ENCODE results near the gene PIP5K1A.

PIP5K1A gene, protein sequence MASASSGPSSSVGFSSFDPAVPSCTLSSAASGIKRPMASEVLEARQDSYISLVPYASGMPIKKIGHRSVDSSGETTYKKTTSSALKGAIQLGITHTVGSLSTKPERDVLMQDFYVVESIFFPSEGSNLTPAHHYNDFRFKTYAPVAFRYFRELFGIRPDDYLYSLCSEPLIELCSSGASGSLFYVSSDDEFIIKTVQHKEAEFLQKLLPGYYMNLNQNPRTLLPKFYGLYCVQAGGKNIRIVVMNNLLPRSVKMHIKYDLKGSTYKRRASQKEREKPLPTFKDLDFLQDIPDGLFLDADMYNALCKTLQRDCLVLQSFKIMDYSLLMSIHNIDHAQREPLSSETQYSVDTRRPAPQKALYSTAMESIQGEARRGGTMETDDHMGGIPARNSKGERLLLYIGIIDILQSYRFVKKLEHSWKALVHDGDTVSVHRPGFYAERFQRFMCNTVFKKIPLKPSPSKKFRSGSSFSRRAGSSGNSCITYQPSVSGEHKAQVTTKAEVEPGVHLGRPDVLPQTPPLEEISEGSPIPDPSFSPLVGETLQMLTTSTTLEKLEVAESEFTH

GRCh38 chr1:151198254-151199127 lies at the start of gene PIP5K1A:
PIP5K1A (plus strand) TSS chr1:151198552; CDS start chr1:151198997, 445 bp downstream.
- no peaks in the 10 kb centered on the region for H3K27me3 ChIP-seq (replicated peaks; ENCODE audit: control insufficient read depth, insufficient read depth, low read length)
- TF ChIP-seq CTCF (IDR thresholded peaks at IDR 0.05; ENCODE audit: insufficient read depth, low read length, poor library complexity, severe bottlenecking), result no peak
- peaks cover 6% of the 10 kb centered on the region for H3K36me3 ChIP-seq (ENCODE audit: control insufficient read depth, insufficient read depth, low read length)
- peak; percentile 93 for DNase-seq (ENCODE audit: extremely low read depth, insufficient read length)
- peak within 1 kb of the TSS; percentile 100 for H3K4me3 ChIP-seq (replicated peaks; ENCODE audit: low read depth, low read length)

- Histone ChIP-seq H3K36me3 (ENCODE audit: control insufficient read depth, insufficient read depth, low read length) (peaks cover 2% of the 10 kb centered on the region; the same call in 1 of the 2 replicates), H3K27me3 (replicated peaks; ENCODE audit: control insufficient read depth, insufficient read depth, low read length) (no peaks in the 10 kb centered on the region), H3K4me3 (replicated peaks; ENCODE audit: low read depth, low read length) (peak within 1 kb of the TSS; percentile 82)
- peak; percentile 56 for DNase-seq (ENCODE audit: extremely low read depth, insufficient read length)
- no peak for TF ChIP-seq CTCF (IDR thresholded peaks at IDR 0.05; ENCODE audit: insufficient read depth, low read length, poor library complexity, severe bottlenecking)
Observed at GRCh38 chr1:151156515-151156819, 41.9 kb upstream of the PIP5K1A start, which contains the start of gene TNFAIP8L2. TNFAIP8L2 (plus strand) TSS chr1:151156649; CDS start chr1:151158698, 2,049 bp downstream.

GRCh38 chr1:151157067-151157531 lies 41.3 kb upstream of the PIP5K1A start:
- Histone ChIP-seq H3K4me3 (replicated peaks; ENCODE audit: low read depth, low read length) (peak overlapping the region; percentile 82), H3K36me3 (ENCODE audit: control insufficient read depth, insufficient read depth, low read length) (peaks cover 2% of the 10 kb centered on the region; the same call in 1 of the 2 replicates), H3K27me3 (replicated peaks; ENCODE audit: control insufficient read depth, insufficient read depth, low read length) (no peaks in the 10 kb centered on the region)
- peak; percentile 52 for DNase-seq (ENCODE audit: extremely low read depth, insufficient read length)
- no peak for TF ChIP-seq CTCF (IDR thresholded peaks at IDR 0.05; ENCODE audit: insufficient read depth, low read length, poor library complexity, severe bottlenecking)

GRCh38 chr1:151158326-151158725 lies 40.0 kb upstream of the PIP5K1A start:
- DNase-seq (ENCODE audit: extremely low read depth, insufficient read length), result no peak
- Histone ChIP-seq H3K4me3 (replicated peaks; ENCODE audit: low read depth, low read length) (no peak overlapping the region), H3K36me3 (ENCODE audit: control insufficient read depth, insufficient read depth, low read length) (peaks cover 2% of the 10 kb centered on the region; the same call in 1 of the 2 replicates), H3K27me3 (replicated peaks; ENCODE audit: control insufficient read depth, insufficient read depth, low read length) (no peaks in the 10 kb centered on the region)
- TF ChIP-seq CTCF (IDR thresholded peaks at IDR 0.05; ENCODE audit: insufficient read depth, low read length, poor library complexity, severe bottlenecking), result no peak

DNA sequence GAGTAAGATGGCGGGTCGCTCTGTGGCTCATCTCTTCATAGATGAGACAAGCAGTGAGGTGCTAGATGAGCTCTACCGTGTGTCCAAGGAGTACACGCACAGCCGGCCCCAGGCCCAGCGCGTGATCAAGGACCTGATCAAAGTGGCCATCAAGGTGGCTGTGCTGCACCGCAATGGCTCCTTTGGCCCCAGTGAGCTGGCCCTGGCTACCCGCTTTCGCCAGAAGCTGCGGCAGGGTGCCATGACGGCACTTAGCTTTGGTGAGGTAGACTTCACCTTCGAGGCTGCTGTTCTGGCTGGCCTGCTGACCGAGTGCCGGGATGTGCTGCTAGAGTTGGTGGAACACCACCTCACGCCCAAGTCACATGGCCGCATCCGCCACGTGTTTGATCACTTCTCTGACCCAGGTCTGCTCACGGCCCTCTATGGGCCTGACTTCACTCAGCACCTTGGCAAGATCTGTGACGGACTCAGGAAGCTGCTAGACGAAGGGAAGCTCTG lies 39.6 kb upstream of the PIP5K1A start:
- no peak for TF ChIP-seq CTCF (IDR thresholded peaks at IDR 0.05; ENCODE audit: insufficient read depth, low read length, poor library complexity, severe bottlenecking)
- H3K36me3 ChIP-seq (ENCODE audit: control insufficient read depth, insufficient read depth, low read length), result peaks cover 2% of the 10 kb centered on the region; the same call in 1 of the 2 replicates
- H3K4me3 ChIP-seq (replicated peaks; ENCODE audit: low read depth, low read length), result no peak overlapping the region
- H3K27me3 ChIP-seq (replicated peaks; ENCODE audit: control insufficient read depth, insufficient read depth, low read length), result no peaks in the 10 kb centered on the region
- no peak for DNase-seq (ENCODE audit: extremely low read depth, insufficient read length)
